Inferior parietal cortex (tissue), 1 donor: Measurements from ENCODE around the gene VWF.

Experiments used
- DNase-seq: peaks from one replicate; pipeline ENCODE4 v3.0.0-alpha.2; 2016; ENCODE audit errors: extremely low spot score

The VWF gene

DNA sequence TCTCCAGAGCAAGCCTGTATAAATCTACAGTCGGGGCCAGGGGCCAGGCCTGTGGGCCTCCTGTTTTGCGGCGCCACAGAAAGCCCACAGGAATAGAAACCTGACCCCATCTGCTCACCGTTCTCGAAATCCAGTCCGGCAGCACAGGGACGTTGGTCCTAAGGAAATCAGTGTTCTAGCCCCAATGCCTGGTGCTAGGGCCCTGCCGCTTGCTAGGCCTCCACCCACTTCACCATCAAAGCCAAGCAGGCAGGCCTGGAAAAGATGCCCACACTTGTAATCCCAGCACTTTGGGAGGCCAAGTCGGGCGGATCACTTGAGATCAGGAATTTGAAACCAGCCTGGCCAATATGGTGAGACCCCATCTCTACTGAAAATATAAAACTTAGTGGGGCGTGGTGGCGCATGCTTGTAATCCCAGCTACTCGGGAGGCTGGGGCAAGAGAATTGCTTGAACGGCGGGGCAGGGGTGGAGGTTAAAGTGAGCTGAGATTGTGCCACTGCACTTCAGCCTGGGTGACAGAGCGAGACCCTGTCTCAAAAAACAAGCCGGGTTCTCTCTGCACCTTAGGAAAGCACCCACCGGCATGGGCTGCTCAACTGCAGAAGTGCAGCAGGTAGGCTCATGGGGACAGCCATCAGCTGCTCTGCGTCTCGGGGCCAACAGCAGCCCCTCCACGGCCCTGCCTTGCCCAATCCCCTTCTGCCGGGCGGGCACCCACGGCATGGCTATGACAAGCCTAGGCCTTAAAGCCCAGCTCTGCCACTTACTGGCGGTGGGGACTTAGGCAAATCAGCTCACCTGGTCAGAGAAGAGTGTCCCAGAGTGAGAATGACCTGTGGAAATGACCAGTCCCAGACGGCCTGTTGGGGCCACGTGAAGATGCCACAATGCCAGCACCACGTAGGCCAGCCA, 47.4 kb downstream of the VWF start:
- DNase-seq: no peak

DNA sequence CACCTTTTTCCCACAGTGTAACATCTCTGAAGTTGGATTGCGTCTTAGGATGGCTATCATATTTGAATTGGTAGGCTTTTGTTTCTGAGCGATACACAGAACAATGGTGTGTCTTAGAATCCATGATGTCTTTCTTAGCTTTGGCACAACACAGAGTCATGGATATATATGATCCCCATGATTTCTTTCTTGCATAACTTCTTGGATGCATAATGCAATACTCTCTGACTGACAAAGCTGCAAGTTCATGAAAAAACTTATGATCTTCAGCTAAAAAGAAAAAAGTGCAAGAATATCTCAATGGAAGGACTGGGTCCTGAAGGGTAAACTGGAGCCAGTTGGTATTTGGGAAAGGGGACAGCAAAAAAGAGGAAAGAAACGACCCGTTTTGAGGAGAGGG, 48.1 kb downstream of the VWF start:
- DNase-seq: no peak

DNA sequence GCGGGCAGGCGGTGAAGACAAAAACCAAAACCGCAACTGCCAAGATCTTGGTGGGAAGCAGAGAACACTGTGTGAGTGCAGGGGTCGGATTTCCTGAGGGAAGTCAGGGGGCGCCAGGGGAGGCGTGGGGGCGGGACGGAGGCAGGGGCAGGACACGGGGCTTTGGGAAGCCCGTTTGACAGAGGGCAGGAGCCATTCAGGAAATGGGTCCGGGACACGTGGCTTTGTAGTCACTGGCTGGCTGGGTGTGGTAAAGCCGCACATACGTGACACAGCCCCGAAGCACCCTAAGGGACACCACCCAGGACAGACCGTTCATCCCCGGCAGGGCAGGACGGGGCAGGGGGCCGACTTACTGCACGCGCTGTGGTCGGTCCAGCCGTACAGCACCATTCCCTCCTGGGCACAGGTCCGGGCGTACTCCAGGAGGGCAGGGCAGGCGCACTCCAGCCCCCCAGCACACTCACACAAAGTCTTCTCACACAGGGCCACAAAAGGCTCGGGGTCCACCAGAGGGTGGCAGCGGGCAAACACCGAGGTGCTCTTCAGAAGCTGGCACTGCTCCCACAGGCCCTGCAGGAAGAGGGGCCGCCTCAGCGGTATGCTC, 49.4 kb downstream of the VWF start:
- DNase-seq: no peak

DNA sequence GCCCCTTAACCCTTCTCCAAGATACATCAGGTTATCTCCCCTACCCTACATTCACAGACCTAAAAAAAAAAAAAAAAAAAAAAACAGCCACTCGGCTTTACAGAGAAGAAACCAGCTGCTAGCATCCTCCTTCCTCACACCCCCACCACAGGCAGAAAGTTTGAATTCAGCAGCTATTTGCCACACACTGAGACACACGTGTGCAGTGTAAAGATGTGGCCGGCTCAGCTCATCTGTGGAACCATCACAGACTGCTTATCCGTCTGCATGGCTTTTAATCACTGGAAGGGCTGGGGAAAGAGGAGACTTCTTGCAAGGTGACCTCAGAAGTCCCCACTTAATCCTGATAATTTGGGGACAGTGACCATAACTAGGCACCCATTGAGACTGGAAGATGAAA, 50.0 kb downstream of the VWF start:
- no peak for DNase-seq

DNA sequence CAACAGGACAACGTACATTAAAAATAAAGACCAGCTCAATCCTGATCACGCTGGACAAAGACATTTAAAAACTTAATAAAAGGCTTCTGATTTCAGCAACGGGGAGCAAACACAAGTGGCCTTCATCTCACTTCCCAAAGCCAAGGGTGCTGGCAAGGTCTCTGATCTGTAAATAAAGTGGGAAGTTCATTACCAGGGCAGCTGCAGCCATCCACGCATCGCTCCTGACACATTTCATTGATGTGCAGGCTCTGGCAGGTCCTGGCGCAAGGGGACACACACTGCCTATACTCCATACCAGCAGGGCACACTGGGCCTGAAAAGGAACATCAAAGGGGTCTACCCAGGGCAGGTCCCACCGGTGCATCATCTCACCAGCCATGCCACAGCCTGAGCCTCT, 51.0 kb downstream of the VWF start:
- DNase-seq: no peak

DNA sequence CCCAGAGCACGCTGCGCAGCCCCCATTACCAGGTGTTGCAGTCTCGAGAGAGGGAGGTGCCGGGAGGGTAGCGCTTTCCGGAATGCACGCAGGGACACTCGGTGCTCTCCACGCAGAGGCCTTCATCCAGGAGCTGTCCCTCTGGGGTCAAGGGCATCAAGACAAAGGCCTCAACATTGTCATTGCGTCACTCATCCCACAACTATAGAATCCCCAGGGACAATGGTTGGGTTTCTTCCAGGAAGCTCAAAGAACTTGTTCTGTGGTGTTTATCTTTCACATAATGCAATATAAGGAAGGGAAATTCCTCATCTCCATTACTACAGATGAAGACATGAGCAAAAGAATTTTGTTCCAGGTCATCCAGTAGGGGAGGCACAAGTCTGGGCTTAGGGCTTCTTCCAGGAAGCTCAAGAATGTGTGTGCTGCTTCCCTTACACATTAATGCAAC, 52.1 kb downstream of the VWF start:
- no peak for DNase-seq

DNA sequence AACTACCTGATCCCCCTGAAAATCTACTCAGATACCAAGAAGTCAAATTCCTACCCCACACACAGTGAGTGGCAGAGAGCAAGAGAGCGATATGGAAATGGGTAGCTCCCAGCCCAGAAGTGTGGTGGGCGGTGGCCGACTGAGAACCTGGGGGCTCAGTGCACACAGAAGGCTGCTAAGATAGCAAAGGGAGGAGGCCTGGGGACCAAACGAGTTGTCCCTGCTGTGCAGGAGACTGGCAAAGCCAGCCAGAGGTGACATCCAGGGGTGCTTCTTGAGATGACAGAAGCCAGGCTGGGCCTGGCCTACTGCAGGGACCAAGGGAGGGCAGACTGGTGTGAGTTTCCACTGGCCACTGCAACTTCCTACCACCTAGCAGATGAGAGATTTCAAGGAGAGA, 52.9 kb downstream of the VWF start:
- DNase-seq: no peak

DNA sequence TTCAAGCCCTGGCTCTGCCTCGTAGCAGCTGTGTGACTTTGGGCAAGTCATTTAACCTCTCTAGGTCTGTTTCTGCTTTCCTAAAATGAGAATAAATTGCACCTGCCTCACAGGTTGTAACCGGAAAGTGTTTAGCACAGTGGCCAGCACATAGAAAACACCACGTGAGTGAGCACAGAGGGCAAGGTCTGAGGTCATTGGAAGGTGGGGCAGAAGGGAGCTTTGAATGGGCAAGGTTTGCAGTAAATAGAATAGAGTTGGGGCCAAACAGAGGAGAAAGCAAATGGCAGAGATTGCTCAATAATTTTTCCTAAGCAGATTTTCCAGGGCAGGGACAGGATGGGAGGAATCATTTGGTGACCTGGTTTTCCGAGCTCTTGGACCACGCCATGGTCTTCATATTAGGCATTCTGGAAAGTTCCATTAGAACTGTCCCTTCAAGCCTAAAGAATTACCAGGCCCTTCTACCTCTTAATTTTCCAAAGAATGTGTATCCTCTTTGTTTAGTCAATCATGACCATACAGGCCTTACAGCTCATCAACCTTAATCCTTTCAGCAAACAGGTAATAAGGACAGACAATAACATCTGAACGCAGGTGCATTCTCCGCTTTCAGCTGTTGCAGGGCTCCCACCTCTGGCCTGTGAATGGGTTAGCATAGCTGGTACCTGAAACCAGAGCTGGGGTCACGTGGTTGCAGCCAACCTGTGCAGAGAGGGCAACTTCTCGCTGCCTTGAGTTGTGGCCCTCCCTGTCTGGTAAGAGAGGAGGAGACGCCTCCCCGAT, 53.8 kb downstream of the VWF start:
- DNase-seq: no peak

DNA sequence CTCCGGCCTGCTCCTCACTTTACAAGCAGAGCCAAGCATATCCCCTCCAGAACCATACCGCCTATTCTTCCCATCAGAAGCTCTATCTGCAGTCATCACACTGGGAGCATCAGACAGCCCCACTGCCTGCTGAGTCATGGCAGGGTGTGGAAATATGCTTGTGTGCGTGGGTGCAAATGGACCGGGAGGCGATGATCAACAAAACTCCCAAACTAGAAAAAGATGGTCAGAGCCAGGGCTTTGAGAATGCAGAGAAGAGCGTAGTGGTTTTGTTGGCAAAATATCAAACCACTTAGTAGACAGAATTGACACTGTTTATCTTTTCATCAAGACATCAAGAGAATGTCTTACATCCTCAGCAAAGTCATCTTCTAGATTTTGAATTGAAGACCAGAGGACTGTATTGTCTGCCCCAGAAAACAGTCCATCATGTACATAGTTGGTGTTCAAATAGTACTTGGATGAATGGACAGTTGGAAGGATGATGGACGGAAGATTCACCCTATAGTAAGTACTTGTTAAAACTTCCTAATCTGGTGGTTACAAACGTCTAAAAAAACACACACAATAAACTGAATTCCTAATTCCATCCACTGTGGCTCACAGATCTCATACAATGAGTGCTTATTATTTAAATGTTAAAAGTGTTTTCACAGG, 54.9 kb downstream of the VWF start:
- DNase-seq: no peak

DNA sequence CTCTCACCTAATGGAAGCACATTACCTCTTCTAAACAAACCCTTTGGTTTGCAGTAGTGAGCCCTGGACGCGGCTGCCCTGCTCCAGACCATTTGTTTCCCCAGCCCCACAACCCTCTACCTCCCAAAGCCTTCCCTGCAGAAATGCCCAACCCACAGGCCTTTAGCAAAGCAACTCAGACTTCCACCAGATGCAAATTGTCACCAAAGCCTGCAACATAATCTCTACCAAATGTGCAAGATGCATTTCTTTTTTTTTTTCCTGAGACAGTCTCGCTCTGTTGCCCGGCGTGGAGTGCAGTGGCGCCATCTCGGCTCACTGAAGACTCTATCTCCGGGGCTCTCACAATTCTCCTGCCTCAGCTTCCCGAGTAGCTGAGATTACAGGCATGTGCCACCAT, 56.2 kb downstream of the VWF start:
- DNase-seq: no peak

DNA sequence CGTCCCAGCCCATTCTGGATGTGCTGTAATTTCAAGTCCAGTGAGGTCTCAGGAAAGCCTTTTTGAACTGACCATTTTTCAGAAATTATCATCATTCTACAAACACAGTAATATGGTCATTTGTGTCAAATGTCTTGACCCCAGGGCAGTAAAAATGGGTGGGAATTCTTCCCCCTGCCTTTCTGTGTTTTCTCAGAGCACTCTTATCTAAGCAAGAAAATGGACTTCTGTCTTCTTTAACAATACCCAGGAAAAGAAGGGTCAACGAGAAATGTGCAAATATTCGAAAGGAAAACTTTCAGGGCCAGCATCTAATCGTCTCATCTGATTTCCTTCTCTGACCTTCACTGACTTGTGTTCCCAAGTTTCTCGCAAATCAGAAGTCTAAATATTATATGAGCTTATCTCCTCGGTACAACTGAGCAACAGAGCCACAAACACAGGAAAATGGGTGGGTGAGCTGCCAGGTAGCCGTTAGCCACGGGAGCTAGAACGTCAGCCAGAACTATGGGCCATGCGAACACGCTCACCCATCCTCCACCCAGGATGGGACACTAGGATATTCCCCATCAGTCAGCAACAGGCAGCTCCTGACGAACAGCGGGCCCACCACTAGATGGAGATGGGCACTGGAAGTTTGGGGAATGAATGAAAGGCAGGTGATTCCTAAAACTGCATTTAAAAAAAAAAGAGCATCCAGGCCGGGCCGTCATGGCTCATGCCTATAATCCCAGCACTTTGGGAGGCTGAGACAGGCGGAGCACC, 57.1 kb downstream of the VWF start:
- DNase-seq: no peak

DNA sequence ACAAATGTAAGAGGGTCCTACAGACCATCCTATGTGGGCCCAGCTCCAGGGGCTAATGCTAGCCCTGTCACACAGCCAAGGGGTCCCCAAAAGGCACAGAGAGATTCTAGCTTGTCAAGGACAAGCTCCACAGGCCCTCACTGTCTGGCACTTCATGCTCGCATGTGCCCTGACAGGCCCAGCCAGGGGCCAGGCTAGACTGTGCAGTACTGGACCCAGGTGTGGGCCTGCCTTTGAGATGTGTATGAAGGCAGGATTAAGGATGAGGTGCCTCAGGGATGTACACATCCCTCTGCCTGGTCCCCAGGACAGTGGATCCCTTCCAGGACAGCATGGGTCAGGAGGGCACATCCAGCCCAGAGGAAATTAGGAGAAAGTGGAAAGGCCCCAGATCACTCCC, 57.8 kb downstream of the VWF start:
- no peak for DNase-seq

DNA sequence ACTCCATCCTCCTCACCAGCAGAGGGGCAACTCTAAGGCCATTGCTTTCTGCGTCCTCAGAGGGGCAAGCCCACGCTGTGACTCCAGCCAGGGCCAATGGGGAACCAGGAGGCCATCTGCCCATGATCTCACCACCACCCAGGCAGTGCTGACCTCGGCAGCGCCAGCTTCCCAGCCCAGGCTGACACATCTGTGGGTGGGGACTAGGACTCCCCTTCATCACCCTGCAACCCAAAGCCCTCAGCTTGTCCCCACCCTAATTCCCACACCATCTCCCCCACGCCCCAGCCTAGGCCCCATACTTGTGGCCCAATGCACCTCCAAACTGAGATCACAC, 58.6 kb downstream of the VWF start:
- no peak for DNase-seq

DNA sequence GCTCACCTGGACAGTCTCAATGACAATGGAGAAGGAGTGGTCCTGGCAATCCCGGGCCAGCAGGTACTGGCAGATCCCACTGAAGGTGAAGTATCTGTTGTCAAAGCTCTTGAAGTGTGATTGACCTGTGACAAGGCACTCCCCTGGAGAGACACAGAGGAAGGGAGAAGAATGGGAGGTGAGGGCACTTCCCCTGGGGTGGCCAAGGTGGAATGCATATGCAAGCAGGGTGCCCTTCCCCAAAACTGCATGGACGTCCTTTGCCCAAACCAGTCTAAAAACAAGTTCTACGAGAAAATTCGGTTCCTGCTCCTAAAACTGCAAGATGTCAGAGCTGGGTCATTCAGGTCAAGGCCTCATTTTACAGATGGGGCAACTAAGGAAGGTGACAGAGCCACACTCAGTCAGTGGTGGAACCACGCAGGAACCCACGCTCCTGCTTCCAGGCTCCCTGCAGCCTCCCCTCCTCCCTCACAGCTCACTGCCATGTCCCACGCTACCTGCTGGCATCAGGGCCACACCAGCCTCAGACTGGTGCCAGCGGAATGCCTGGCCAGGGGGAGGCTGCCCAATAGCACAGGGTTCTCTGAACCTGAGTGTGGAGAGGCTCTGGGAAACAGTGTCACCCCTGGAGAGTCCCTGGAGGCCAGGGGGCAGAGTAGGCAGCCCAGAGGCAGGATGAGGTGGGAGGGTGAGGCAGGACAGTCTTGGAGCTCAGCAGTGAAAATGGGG, 59.2 kb downstream of the VWF start:
- DNase-seq: no peak

DNA sequence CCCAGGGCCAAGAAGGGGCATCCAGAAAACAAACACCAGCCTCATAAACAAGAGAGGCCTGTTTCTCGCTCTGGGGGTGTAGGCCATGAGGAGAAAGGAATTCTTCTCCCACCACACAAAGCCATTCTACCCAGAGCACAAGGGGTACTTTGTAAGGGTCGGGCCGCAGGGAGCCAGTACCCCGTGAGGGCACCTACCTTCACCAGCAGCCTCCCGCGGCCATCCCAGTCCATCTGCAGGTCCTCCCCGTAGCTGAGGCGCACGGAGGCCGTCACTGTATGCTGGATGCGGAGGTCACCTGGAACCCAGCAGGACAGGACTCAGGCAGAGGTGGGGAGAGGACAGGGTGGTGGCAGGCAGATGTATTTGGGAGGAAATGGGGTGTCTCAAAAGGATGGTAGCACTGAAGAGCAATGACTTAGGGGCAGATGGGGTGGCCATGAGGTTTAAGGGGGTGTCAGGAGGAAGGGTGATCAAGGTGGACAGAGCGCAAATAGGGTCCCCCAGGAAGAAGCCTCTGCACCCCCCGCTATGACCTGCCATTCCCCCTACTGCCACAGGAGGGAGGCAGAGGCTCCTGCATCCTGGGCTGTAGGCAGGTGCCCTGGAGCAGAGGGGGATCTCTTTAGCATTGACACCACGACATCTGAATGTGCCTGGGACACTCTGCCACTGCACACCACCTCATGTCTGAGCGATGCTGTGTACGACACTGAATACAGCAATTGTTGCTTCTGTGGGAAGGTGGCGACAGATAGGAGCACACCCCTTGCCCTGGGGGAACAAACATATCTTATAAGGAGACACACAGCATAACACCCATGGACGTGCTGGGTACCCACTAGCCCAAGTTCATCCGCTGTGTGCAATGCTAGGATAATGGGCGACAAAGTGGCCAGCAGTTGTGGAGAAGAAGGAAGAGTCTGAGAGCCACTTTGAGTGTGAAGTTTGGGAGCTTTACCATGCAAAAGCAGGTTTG, 61.4 kb downstream of the VWF start:
- DNase-seq: peak; percentile 61

DNA sequence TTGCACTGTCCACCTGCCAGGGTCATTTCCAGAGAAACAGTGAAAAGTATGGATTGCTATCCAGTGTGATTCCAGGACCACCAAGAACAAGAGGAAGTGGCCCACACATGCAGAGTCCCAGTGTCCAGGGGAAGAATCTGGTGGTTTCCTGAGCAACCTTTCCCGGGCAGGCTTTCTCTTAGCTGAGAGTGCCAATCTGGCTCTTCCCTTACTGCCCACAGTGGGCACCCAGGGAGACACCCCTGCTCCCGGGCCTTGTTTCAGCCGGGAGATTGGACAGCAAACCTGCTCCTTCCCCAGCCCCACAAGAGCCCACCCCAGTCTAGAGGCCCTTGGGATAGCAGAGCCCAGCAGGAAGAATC, 62.1 kb downstream of the VWF start:
- no peak for DNase-seq

DNA sequence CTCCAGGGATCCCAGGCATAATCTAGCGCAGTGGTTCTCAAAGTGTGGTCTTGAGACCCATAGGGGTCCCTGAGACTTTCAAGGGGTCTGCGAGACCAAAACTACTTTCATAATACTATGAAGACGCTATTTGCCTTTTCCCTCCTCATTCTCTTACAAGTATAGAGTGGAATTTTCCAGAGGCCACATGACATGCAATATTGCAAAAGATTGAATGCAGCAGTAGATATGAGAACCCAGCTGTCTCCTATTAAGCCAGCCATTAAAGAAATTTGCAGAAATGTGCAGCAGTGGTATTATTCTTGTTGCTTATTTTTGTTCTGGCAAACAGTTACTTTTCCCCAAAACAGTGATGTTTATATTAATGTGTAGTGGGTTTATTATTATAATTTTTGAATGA, 62.8 kb downstream of the VWF start:
- DNase-seq: no peak

DNA sequence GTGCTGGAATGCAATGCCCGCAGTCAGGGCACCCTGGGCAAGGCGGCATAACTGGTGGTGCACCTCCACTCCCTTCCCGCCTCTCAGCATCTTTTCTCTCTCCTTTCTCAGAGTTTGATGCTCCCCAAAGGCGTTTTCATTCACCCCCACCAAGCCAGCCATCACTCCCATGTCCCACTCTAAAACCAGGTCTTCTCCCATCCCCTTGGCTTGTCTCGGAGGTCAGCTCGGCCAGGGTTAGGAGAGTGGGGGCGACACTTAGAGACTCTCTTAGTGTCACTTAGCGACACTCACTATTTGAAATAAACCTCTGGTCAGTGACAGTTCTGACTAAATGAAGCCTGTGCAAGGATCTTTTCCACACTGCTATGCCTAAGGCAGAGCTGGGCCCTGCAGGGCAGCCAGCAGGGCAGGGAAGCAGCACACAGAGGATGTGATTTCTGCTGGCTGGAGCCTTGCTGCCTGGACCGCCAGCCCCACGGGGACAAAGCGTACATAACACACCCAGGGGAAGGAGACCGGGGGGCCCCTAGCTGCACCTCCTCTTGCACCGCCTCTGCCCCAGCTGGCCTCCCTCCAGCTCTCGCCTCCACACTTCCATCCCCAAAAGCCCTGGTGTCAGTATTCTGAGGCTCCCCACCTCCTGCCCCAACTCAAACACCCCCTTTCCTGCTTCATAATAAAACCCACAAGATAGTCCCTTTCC, 64.5 kb downstream of the VWF start:
- DNase-seq: no peak

DNA sequence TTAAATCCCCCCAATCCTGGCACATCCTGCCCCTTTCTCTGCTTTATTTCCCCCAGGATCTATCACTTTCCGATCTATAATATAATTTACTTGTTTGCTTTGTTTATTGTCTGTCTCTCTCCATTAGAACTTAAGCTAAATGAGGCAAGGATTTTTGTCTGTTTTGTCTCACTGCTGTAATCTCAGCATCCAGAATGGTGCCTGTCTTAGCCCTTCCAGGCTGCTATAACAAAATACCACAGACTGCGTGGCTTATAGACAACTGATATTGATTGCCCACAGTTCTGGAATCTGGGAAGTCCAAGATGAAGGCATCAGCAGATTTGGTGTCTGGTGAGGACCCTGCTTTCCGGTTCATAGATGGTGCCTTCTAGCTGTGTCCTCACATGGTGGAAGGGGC, 65.2 kb downstream of the VWF start:
- no peak for DNase-seq
